ENCODE measurements around the gene KIFBP. TPM values are rescaled to one million over a fixed set of nuclear protein-coding genes. Genes with fewer than 3 reads are reported as not detected.
"Not testable (repeated sequence)": the region's sequence is repeated elsewhere in the genome, so short reads cannot be mapped to it uniquely, and the experiment has no call there.

The KIFBP gene, protein sequence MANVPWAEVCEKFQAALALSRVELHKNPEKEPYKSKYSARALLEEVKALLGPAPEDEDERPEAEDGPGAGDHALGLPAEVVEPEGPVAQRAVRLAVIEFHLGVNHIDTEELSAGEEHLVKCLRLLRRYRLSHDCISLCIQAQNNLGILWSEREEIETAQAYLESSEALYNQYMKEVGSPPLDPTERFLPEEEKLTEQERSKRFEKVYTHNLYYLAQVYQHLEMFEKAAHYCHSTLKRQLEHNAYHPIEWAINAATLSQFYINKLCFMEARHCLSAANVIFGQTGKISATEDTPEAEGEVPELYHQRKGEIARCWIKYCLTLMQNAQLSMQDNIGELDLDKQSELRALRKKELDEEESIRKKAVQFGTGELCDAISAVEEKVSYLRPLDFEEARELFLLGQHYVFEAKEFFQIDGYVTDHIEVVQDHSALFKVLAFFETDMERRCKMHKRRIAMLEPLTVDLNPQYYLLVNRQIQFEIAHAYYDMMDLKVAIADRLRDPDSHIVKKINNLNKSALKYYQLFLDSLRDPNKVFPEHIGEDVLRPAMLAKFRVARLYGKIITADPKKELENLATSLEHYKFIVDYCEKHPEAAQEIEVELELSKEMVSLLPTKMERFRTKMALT
- polyA plus RNA-seq (2011; rRNA removed) (27.4 and 36.9 TPM in 2 replicates), polyA minus RNA-seq (2011; rRNA and poly(A)+ RNA removed) (14.4 and 16.9 TPM in 2 replicates)

DNA sequence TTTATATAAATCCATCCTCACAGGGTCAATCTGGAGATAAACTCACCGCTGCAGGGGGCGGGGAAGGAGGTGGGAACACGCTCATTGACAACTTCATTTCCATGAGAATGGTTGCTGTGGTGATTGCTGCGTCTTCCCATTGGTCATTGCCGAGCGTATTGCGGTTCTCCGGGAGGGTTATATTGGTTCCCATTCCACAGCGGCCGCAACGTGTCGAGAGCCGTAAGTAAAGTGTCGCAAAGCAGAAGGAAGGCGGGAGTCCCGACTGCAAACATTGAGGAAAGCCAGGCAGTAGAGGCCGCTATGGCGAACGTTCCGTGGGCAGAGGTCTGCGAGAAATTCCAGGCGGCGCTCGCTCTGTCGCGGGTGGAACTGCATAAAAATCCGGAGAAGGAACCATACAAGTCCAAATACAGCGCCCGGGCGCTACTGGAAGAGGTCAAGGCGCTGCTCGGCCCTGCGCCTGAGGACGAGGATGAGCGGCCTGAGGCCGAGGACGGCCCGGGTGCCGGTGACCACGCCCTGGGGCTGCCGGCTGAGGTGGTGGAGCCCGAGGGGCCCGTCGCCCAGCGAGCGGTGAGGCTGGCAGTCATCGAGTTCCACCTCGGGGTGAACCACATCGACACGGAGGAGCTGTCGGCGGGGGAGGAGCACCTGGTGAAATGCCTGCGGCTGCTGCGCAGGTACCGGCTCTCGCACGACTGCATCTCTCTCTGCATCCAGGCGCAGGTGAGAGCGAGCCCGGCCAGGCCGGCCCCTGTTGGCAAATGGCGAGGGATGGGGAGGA, at the start of gene KIFBP:
Gene KIFBP, plus strand, starts transcription at position 274 of the 787 bp plus-strand sequence. Its CDS starts 30 bp downstream, at position 304.
- TF ChIP-seq, protein P1, sequence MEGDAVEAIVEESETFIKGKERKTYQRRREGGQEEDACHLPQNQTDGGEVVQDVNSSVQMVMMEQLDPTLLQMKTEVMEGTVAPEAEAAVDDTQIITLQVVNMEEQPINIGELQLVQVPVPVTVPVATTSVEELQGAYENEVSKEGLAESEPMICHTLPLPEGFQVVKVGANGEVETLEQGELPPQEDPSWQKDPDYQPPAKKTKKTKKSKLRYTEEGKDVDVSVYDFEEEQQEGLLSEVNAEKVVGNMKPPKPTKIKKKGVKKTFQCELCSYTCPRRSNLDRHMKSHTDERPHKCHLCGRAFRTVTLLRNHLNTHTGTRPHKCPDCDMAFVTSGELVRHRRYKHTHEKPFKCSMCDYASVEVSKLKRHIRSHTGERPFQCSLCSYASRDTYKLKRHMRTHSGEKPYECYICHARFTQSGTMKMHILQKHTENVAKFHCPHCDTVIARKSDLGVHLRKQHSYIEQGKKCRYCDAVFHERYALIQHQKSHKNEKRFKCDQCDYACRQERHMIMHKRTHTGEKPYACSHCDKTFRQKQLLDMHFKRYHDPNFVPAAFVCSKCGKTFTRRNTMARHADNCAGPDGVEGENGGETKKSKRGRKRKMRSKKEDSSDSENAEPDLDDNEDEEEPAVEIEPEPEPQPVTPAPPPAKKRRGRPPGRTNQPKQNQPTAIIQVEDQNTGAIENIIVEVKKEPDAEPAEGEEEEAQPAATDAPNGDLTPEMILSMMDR (IDR thresholded peaks at IDR 0.05; ENCODE audit: insufficient read depth, low read depth, low read length), result peak; percentile 75
- peak; percentile 93 for DNase-seq (ENCODE audit: low read depth)
- no peaks in the 10 kb centered on the region; the same call in 1 of the 2 replicates for H3K36me3 ChIP-seq (ENCODE audit: control insufficient read depth, insufficient read depth, low read length)
- H3K27me3 ChIP-seq (ENCODE audit: control insufficient read depth, insufficient read depth, low read length), result no peaks in the 10 kb centered on the region
- CTCF ChIA-PET, result interaction anchor here (1.1 to 1.8 kb wide), 2 partner anchors 106 to 108 kb away, joined by 3 to 6 read pairs; no protein-coding TSS in a partner anchor
- H3K4me3 ChIP-seq (ENCODE audit: low read depth, low read length), result peak within 1 kb of the TSS; percentile 75
- POLR2A ChIA-PET, result no interaction called here

DNA sequence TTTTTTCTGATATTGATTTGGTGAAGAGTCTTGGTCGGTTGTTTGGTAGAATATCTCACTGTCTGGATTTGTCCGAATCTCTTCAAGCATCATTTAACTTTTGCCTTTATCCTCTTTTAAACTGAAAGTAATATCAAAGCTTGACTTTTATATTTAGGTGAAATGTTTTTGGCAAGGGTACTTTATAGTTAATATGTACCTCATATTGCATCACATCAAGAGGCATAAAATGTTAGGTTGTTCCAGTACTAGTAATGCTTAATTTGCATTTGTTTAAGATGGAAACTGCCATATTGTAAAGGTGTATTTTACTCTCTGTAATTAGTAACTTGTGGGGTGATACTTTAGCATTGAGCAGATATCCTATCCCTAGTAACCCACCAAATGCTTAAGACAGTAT, 49.7 kb upstream of the KIFBP start:
- TF ChIP-seq, protein P1 (IDR thresholded peaks at IDR 0.05; ENCODE audit: insufficient read depth, low read depth, low read length), result no peak
- no peak for DNase-seq (ENCODE audit: low read depth)
- Histone ChIP-seq H3K4me3 (ENCODE audit: low read depth, low read length) (no peak overlapping the region), H3K36me3 (ENCODE audit: control insufficient read depth, insufficient read depth, low read length) (peaks cover 1% of the 10 kb centered on the region; the same call in 1 of the 2 replicates), H3K27me3 (ENCODE audit: control insufficient read depth, insufficient read depth, low read length) (no peaks in the 10 kb centered on the region)
- ChIA-PET CTCF (no interaction called here), POLR2A (no interaction called here)

DNA sequence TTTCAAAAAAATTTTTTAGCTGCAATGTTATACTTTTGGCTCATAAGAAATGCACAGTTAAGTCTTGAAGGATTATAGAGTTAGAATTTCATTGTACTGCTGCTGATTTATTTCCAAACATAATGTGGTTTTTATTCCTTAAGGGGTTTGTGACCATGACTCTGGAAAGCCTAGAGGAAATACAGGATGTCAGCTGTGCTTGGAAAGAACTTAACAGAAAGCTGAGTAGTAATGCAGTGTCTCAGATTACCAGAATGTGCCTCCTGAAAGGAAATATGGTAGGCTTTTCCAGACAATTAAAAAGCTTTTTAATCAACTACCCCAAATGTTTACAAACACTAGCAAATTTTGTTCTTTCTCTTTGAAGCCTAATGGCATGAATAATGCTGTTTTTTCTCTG, 47.7 kb upstream of the KIFBP start:
- POLR2A ChIA-PET; H3K27me3 ChIP-seq (ENCODE audit: control insufficient read depth, insufficient read depth, low read length); H3K4me3 ChIP-seq (ENCODE audit: low read depth, low read length); H3K36me3 ChIP-seq (ENCODE audit: control insufficient read depth, insufficient read depth, low read length); DNase-seq (ENCODE audit: low read depth): not testable (repeated sequence)
- CTCF ChIA-PET, result interaction anchor here (1.4 kb wide), 1 partner anchor 15 kb away, joined by 3 read pairs; the partner anchor contains the start of gene DDX21

DNA sequence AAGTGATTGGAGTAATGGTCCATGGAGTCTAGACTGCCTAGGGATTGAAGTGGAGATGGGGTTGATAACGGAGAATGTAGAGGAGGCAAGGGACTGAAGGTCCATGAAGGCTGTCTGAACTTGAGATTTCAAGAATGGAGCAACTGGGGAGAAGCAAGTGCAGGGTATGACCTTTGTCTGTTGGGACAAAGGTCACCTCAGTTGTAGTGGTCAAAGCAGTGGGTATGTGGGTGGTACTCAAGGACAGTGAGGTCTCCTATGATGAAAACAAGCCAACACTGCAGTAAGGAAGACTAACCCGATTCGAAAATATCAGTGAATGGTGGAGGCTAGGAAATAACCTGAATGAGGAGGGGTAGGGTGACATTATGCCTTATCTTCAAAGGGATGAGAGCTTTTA, 38.0 kb upstream of the KIFBP start:
- H3K27me3 ChIP-seq (ENCODE audit: control insufficient read depth, insufficient read depth, low read length), result no peaks in the 10 kb centered on the region

DNA sequence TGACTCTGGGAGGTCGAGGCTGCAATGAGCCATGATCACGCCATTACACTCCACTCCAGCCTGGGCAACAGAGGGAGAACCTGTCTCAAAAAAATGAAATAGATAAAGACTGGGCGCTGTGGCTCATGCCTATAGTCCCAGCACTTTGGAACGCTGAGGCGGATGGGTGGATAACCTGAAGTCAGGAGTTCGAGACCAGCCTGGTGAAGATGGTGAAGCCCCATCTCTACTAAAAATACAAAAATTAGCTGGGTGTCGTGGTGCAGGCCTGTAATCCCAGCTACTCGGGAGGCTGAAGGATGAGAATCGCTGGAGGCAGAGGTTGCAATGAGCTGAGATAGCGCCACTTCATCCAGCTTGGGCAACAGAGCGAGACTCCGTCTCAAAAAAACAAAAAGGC, 33.7 kb upstream of the KIFBP start:
- H3K27me3 ChIP-seq (ENCODE audit: control insufficient read depth, insufficient read depth, low read length), result no peaks in the 10 kb centered on the region
- ChIA-PET POLR2A (no interaction called here), CTCF (interaction anchor here (0.9 to 2.0 kb wide), 8 partner anchors 9 to 139 kb away, joined by 3 to 5 read pairs (median 4); no protein-coding TSS in a partner anchor)
- TF ChIP-seq, protein P1 (IDR thresholded peaks at IDR 0.05; ENCODE audit: insufficient read depth, low read depth, low read length), result no peak
- no peak overlapping the region for H3K4me3 ChIP-seq (ENCODE audit: low read depth, low read length)
- H3K36me3 ChIP-seq (ENCODE audit: control insufficient read depth, insufficient read depth, low read length), result 0 out of 2 replicates have a peak, but pooled peaks cover 3% of the 10 kb centered on the region
- DNase-seq (ENCODE audit: low read depth), result no peak

More for the DNA sequence above, 38.0 kb upstream of the KIFBP start:
- Histone ChIP-seq H3K36me3 (ENCODE audit: control insufficient read depth, insufficient read depth, low read length) (0 out of 2 replicates have a peak, but pooled peaks cover 4% of the 10 kb centered on the region), H3K4me3 (ENCODE audit: low read depth, low read length) (no peak overlapping the region)
- DNase-seq (ENCODE audit: low read depth), result no peak
- CTCF ChIA-PET, result no interaction called here
- TF ChIP-seq, protein P1 (IDR thresholded peaks at IDR 0.05; ENCODE audit: insufficient read depth, low read depth, low read length), result no peak
- POLR2A ChIA-PET, result no interaction called here
